ENCODE results near the gene PKD1.

The PKD1 gene

GRCh38 chr16:2170587-2171435 lies 35.1 kb upstream of the PKD1 start:
- DNase-seq (ENCODE audit: low read depth), result no peak
- TF ChIP-seq, protein P1, sequence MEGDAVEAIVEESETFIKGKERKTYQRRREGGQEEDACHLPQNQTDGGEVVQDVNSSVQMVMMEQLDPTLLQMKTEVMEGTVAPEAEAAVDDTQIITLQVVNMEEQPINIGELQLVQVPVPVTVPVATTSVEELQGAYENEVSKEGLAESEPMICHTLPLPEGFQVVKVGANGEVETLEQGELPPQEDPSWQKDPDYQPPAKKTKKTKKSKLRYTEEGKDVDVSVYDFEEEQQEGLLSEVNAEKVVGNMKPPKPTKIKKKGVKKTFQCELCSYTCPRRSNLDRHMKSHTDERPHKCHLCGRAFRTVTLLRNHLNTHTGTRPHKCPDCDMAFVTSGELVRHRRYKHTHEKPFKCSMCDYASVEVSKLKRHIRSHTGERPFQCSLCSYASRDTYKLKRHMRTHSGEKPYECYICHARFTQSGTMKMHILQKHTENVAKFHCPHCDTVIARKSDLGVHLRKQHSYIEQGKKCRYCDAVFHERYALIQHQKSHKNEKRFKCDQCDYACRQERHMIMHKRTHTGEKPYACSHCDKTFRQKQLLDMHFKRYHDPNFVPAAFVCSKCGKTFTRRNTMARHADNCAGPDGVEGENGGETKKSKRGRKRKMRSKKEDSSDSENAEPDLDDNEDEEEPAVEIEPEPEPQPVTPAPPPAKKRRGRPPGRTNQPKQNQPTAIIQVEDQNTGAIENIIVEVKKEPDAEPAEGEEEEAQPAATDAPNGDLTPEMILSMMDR (conservative IDR thresholded peaks at IDR 0.05; ENCODE audit: low read depth, low read length), result no peak
- no peak overlapping the region for H3K4me3 ChIP-seq (ENCODE audit: low read length)

- DNase-seq (ENCODE audit: low read depth), result no peak
- H3K4me3 ChIP-seq (ENCODE audit: low read length), result no peak overlapping the region
- TF ChIP-seq, protein P1 (conservative IDR thresholded peaks at IDR 0.05; ENCODE audit: low read depth, low read length), result no peak
Measured at GRCh38 chr16:2170080-2170479, 34.4 kb upstream of the PKD1 start.

DNA sequence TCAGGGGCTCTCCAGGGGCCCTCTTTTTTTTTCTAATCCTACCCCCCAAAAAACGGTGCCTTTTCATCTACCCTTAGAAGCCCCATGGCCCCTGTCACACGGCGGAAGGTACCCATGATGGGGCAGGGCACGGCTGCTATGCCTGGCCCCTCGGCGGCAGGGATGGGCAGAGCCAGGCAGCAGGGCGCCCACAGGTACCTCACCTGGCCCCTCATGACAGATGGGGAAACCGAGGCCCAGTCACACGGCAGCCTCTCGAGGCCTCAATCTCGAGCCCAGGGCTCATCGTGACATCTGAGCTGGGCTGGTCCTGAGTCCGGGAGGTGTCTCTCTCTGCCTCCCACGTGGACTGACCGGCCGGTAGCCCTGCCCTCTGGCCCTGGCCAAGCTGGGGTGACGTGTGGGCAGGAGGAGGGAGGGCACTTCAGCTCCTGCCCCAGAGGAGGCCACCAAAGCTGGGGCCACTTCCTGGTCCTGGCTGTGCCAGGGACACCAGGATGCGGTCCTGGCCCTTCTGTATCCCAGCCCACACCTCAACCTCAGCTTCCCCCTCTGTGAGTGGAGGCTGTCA lies 31.5 kb upstream of the PKD1 start:
- TF ChIP-seq, protein P1 (conservative IDR thresholded peaks at IDR 0.05; ENCODE audit: low read depth, low read length), result no peak
- no peak overlapping the region for H3K4me3 ChIP-seq (ENCODE audit: low read length)
- no peak for DNase-seq (ENCODE audit: low read depth)

DNA sequence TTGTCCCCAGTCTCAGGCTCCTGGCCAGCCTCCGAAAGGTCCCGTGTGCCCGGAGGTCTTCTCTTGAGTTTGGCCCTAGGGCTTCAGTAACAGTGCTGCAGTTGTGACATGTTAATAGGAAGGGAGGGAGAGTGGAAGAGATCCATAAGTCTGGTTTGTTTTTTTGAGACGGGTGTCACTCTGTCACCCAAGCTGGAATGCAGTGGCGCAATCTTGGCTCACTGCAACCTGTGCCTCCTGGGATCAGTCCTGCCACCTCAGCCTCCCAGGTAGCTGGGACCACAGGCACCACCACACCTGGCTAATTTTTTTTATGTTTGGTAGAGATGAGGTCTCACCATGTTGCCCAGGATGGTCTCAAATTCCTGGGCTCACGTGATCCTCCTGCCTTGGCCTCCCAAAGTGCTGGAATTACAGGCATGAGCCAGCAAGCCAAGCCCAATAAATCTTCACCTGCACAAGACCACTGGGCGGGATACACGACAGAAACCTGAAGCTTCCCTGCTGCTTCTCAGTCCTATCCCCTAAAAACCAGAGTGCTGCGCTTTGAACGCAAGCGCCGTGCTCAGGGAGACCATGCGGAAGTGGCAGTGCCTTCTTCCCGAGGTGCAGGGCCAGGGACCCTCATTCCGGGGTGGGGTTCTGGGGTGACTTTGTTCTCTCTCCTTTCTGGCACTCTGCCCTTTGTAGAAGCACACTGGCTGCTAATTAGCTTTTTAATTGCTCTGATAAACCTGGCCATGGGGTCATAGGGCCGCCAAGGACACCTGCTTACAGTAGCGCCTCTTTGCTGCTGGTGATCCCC lies 30.8 kb upstream of the PKD1 start:
- TF ChIP-seq, protein P1 (conservative IDR thresholded peaks at IDR 0.05; ENCODE audit: low read depth, low read length), result no peak
- DNase-seq (ENCODE audit: low read depth), result no peak
- H3K4me3 ChIP-seq (ENCODE audit: low read length), result no peak overlapping the region

DNA sequence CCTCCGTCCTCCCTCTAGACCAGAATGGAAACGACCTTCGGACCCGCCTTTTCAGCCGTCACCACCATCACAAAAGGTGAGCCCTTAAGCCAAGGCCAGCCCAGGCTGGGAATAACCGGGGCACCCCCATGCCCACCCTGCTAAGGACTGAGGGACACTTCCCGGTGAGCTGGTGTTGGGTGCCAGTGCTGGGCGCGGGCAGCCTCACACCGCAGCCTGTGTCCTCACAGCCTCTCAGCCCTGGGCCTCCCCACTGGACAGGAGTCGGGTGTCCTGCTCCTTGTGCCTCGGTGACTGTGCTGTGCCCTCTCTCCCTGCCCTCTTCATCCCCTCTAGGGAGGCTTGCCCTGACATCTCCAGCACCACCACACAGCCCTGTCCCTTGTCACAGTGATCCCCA lies 30.2 kb upstream of the PKD1 start:
- TF ChIP-seq, protein P1 (conservative IDR thresholded peaks at IDR 0.05; ENCODE audit: low read depth, low read length), result no peak
- no peak for DNase-seq (ENCODE audit: low read depth)
- no peak overlapping the region for H3K4me3 ChIP-seq (ENCODE audit: low read length)

GRCh38 chr16:2163211-2163881 lies 27.6 kb upstream of the PKD1 start:
- no peak for DNase-seq (ENCODE audit: low read depth)
- TF ChIP-seq, protein P1 (conservative IDR thresholded peaks at IDR 0.05; ENCODE audit: low read depth, low read length), result no peak
- no peak overlapping the region for H3K4me3 ChIP-seq (ENCODE audit: low read length)
